Esophagus squamous epithelium (tissue), 4 donors: ENCODE measurements around the gene PHEX.

Experiments
- POLR2A ChIP-seq, 4 donors: fragments of 450-650 bp; IDR thresholded peaks; one replicate each; pipeline ENCODE4 v1.6.1; 2017; ENCODE audit warnings: antibody characterized with exemption in 4 of 4, mild to moderate bottlenecking in 4 of 4, moderate library complexity in 3 of 4
- TF ChIP-seq, protein P1 (sequence below), 6 experiments: fragments of 450-650 bp in 4 of 6; fragments of 200-600 bp in 2 of 6; sonication (generic) in 2 of 6; IDR thresholded peaks; one replicate each; pipeline ENCODE4 v1.5.1; 2016 to 2019; ENCODE audit warnings: antibody characterized with exemption in 6 of 6, mild to moderate bottlenecking in 4 of 6, moderate library complexity in 4 of 6

- TF ChIP-seq, protein P1, sequence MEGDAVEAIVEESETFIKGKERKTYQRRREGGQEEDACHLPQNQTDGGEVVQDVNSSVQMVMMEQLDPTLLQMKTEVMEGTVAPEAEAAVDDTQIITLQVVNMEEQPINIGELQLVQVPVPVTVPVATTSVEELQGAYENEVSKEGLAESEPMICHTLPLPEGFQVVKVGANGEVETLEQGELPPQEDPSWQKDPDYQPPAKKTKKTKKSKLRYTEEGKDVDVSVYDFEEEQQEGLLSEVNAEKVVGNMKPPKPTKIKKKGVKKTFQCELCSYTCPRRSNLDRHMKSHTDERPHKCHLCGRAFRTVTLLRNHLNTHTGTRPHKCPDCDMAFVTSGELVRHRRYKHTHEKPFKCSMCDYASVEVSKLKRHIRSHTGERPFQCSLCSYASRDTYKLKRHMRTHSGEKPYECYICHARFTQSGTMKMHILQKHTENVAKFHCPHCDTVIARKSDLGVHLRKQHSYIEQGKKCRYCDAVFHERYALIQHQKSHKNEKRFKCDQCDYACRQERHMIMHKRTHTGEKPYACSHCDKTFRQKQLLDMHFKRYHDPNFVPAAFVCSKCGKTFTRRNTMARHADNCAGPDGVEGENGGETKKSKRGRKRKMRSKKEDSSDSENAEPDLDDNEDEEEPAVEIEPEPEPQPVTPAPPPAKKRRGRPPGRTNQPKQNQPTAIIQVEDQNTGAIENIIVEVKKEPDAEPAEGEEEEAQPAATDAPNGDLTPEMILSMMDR (IDR thresholded peaks at IDR 0.05), result no peak
- TF ChIP-seq POLR2A (IDR thresholded peaks at IDR 0.05), result no peak
Observed at GRCh38 chrX:22139822-22140221, 107.7 kb downstream of the PHEX start.
